GF-D8 (cell line): ENCODE data around the gene PBX4.

Source experiments
- DNase-seq: peaks from one replicate; lab custom pipeline; 2025; lab: John Stamatoyannopoulos, UW

Gene PBX4

DNA sequence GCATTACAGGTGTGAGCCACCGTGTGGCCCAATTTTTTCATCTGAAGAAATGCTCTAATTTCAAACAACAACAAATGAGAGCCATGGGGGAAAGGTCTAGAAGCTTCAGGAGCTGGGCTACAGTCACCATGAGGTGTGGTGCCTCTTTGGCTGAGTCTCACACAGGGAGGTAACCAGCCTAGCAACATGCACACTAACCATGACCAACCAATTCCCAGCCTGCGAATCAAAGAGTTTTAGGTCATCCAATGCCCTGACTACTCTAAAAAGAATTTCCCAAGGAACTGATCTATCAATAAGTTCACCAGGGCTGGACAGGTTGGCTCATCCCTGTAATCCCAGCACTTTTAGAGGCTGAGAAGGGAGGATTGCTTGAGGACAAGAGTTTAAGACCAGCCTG lies 29.9 kb downstream of the PBX4 start:
- no peak for DNase-seq

DNA sequence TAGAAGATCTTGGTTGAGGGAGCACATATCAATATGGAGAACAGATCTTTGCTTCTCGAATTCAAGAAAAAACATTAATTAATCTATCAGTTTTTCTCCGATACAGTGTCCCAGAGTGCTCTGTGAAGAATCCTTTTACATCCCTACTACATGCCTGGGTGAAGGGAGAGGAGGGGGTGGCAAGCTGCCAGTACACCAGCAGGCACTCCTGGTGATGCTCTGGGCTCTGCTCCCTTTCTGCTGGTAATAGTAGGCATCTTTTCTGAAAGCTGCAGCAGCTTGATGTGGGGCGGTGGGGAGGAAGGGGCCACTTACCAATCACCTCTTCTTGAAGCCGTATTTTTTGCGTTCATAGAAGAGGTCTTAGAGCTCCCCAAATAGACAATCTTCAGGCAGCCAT lies 30.7 kb downstream of the PBX4 start:
- DNase-seq = no peak

DNA sequence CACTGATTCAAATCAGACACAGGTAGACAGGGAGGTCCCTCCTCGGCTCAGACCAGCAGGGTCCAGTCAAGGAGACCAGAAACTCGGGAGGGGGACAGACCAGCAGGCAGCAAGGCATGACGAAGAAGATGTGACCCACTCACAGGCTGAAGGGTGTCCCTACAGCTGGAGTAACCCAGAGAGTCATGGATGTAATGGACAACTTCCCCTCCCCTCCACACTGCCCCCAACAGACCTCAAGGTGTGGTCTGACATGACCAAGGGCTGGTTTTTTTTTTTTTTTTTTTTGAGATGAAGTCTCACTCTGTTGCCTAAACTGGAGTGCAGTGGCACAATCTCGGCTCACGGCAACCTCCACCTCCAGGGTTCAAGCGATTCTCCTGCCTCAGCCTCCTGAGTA lies 34.1 kb downstream of the PBX4 start:
- DNase-seq = no peak

DNA sequence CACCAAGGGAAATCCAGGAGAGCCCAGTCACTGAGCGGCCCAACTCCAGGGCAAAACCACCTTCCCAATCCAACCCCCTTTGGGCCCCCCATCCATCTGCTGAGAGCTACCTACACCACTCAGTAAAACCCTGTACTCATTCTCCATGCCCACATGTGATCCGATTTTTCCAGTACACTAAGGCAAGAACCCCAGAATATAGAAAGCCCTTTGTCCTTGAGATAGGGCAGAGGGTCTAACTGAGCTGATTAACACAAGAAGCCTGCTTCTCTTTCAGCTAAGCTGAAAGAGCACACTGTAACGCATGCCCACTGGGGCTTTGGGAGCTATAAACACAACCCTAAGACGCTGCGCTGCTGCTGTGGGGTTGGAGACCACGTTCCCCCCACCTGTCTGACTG lies 36.0 kb downstream of the PBX4 start:
- DNase-seq = no peak

DNA sequence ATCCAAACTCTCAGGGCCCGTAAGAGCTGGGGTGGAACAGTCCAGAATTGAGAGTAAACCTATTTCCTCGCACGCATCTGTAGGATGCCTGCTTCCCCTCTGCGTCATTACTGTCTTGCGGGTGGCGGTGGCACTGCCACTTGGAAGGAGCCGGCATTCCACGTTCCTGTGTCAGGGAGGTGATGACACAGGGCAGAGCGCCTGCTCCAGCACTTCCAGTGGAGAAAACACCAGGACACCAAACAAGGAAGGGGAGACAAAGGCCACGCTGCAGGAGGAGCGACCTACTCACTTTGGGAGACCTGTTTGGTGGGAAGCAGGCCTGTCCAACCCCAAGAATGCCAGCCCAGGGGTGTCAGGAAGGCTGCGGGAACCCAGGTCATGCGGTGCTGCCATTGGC lies 37.1 kb downstream of the PBX4 start:
- DNase-seq = no peak

DNA sequence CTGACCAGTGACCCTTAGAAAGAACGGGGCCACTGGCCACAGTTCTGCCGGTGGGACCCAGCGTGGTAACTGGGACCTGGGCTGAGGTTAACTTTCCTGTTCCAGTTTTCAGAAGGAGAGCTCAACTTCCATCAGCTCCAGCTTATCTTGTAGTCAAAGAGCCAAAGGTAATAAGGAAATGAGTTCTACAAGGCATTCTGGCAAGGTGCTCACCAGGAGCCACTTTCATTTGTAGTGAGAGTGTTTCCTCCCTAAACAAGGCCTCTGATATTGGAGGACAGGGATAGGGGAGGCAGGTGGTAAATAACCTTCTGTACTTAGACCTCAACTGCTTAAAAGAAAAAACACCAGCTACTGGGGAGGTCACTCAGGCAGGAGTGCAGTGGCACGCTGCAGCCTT lies 38.1 kb downstream of the PBX4 start:
- DNase-seq = no peak

DNA sequence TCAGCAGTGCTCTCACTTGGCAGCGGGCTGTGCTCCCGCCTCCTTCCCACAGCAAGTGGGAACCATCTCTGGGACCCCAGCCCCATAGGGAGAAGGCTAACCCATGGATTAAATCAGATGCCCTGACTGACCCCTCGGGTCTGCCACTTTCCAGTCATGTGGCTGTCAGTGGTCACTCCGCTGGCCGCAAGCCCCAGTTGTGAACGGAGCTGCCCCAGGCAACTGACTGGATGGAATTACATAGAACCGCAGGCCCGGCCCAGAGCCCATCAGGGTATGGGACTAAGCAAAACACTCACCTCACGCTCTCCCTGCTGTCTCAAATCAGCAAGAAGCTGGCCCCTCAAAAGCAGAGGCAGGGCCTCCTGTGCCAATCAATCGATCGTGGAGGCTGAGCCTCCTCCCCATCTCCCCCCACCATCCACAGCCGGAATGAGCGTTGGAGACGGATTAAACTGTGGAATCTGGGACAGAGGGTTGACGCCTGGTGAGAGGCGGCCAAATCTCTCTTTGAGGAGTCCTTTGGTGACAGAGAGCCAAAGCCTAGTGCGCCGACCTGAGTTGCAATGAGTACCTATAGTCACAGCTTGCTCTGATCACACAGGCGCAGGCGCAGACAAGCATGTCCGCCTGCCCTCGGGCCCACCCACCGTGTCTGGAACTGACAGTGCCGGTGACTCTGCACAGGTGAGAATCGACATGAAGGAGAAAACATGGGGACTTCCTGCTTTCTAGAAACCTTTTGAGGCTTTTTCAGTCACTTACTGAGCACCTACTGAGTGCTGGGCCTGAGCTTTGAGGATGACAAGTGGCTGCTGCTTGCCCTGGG lies 38.7 kb downstream of the PBX4 start:
- DNase-seq = no peak

DNA sequence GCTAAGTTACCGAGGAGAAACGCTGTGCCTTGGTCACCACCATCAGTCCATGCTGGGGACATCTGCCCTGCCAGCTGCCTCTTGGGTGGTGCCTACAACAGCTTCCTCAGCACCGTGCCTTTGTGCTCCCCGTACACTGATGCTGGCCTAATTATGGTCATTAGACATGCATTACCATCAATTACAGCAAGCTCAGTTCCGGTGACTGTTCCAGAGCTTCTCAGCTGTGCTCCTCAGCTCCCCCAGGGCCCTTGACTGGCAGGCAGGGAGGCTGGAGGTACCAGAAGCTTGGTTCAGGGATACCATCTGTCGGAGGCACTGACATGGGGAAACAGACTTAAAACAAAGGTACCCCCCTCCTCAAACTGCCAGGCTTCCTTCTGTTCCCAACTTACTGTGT lies 40.2 kb downstream of the PBX4 start:
- no peak for DNase-seq

DNA sequence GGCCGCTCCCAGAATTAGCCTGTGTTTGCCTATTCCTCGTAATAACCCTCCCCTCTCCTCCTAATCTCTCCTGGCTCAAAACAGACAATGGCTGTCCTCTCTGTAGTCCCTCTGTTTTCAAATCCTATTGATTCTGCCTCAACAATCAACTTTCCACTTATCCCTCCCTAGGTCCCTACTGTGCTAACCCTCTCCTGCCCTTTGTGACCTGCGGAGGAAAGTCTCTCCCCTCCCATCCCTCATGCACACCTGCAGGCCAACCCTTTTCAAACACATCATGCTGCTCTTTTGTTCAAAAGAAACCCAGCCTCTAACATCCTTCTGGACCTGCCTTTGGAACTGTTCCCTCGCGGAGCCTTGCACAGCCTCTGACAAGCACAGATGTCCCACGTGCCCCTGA lies 43.1 kb downstream of the PBX4 start:
- no peak for DNase-seq

DNA sequence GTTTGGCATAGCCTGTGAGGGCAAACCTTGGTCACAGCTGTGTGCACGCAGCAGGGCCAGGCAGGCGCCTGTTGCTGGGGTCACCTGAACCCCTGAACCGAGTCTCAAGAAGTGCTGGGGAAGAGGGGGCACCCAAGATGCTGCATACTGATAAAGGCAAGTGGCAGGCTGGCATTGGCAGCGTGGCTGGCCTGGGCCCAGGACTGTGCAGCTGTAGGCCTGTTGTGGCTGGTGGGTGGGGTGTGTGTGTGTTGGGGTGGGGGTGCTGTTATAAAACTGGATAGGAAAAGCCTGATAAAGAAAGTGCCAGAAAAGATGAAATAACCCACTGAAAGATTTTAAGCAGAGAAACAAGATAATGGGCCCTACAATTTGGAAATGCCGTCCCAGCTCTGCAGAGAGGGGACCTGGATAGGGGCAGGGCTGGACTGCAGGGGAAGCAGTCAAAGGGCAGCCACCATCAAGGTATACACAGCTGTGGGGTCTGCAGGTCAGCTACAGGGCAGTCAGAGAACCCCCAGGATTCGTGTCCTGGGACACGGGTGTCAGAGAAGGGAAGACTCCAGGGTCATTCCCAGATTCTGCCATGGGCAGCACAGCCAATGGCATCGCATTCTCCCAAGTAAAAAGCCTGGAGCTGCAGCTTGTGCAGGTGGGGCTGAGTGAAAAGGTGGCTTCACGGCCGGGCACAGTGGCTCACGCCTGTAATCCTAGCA lies 47.3 kb downstream of the PBX4 start:
- no peak for DNase-seq

DNA sequence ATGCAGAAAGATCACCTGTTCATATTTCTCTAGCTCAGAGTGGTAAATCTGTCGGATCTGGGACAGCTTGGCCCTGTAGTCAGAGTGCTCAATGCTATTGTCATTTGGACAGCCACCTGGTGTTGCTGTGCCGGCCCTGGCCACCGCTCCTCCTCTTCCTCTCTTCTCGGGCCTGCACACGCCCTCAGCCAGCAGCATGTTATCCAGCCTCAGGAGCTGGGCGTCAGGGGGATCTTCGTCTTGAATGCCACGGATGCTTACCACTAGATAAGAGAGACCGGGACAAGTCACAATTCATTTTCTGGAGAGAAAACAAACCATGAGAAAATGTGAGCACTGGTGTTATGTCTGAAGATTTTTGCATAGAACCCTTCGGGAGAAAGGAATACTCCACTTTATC lies 47.9 kb downstream of the PBX4 start:
- DNase-seq = no peak

DNA sequence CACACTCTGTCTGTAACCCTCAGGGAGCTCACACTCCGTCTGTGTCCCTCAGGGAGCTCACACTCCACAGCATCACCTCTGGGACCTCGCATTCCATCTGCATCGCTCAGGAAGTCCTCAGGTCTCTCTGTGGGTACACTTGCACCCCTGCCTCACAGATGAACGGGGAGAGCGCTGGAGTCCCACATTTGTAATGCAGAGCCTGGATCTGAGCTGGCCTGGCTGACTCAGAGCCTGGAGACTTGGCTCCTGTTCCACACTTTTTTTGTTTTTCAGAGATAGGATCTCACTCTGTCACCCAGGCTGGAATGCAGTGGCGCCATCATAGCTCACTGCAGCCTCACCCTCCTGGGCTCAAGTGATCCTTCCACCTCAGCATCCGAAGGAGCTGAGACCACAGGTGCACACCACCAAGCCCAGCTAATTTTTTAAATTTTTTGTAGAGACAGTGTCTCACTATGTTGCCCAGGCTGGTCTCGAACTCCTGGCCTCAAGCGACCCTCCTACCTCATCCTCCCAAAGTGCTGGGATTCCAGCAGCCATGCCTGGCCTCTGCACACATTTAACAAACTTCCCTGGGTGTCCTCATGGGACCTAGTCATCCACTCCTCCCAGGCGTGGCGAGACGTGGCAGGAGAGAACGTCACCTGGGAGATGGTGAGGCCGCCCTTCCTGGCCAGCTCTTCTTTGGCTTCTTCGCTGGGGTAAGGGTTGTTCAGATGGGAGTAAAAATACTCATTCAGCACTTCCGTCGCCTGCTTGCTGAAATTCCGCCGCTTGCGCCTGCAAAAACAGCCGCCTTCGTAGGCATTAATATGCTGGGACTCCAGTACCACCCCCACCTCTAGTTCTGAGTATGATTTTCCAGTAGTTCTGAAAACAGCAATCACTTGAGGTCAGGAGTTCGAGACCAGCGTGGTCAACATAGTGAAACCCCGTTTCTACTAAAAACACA lies 49.4 kb downstream of the PBX4 start:
- no peak for DNase-seq

DNA sequence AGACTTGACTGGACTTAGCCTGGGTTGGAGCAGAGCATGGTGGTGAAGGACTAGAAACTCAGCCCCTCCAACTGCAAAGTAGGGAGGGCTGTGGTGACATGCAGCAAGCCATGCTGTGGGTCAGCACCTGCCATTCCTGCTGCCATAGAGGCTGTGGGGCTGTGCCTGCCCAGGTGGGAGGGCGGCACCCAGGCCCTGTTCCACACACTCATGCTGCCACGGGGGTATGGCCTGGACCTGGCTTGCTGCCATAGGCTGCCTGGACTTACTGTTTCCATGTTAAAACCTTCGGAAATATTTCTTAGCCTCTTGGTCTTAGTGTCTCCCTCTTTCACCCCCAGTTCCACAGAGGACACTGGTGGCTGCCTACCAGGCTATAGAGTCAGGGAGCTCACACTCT lies 51.1 kb downstream of the PBX4 start:
- DNase-seq = no peak

DNA sequence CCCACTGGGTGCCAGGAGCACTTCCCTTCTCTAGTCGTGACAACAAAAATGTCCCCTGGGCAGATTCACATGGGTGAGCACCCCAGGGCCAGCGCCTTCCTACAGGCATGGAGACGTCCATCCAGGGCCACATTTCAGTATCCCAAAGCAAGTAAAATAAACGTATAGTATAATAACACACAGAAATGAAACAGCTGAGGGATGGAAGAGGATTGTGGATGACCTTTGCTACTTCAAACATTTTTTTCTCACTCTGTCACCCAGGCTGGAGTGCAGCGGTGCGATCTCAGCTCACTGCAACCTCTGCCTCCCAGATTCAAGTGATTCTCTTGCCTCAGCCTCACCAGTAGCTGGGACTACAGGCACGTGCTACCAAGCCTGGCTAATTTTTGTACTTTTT lies 52.2 kb downstream of the PBX4 start:
- no peak for DNase-seq

DNA sequence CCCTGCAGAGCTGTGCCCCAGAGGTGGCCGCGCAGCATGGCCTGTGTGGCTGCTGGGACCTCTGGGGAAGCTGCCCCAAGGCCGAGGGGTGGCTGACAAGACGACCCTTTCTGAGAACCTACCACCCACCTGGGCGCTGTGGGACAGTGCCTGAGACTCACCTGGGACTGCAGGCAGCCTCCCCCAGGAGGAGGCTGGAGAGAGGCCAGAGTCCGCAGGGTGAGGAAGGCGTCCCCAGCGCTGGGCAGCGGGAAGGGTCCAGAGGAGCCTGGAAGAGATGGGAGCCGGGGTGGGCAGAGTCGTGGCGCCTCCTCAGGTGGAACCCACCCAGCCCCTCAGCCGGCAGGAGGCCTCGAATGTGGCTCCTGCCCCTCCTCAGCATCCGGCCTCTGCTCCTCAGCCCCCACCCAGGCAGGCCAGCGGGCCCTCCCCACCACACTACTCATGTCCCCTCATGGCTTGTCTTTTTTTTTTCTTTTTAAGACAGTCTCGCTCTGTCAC lies 55.1 kb downstream of the PBX4 start:
- DNase-seq = no peak

DNA sequence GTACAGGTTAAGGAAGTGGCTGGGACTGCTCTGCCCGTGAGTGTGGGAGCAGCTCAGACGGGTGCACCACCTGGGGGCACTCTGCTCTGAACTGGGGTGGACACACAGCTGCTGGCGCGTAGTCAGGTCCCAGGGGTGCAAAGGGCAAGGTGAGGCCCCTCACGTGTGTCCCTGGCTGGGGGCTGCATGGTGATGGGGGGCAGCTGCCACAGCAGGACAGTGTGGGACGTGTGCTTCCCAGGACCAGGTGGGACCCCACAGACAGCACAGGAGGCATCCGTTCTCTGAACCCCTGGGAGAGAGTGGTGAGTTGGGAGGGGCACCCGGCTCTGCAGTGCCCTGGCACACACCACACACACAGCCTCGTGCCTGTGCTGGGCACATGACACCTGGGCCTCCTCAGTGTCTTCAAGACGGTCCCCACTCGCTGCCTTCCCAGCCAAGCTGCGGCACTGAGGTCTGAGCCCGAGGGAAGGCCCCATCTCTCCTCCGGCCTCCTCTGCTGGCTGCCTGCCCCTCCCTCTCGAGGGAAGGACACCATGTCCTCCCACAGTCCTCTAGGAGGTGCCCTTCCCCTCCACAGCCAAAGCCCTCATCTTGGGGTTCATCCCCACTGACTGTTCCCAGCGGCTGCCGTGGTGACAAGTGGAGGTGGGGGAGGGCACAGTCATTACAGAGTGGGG lies 55.7 kb downstream of the PBX4 start:
- DNase-seq = no peak

DNA sequence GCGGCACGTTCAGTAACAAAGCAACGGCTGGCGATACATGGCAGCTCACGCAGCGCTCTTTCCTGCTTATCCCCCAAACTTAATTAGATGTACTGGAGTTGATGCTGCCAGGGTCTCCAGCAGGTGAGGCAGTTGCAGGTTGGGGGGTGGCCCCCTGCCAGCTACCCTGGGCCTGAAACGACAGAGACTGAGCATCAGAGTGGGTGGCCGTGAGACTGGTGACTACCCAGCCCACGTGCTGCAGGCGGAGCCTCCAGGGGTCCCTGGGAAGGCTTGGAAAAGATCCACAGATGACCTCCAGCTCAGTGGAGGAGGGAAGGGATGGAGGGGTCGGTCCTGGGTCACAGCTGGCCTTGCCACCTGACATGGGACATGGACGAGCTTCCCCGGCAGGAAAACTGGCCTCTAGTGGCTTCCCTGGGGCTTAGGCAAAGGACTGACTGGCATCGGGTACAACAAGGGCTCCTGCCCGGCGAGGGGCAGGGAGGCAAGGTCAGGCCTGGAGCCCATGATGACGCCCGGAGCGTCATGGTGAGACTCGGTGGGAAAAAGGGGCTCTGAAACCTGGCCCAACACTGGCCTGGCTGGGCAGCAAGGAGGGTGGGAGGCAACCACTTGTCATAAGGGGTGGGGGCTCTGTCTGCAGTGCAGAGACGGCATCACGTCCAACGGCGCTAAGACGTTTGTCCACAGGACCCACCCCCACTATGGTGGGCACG lies 56.4 kb downstream of the PBX4 start:
- DNase-seq = no peak

DNA sequence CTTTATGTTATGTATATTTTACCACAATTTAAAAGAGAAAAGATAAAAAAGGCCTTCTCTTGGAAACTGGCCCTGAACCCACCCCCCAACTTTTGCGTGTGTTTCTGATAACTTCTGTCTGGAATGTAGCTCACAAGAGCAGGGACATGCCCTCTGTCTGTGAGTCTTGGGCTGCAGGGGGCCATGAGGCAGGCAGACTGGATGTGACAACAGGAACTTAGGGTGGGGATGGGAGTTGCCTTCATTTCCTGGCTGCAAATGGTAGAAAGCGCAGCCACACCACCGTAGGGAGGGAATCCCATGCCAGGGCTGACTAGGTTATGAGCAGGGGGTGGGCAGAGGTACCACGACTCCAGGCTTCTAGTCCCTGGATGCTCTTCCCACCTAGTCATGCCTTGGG lies 58.6 kb downstream of the PBX4 start:
- DNase-seq = no peak

DNA sequence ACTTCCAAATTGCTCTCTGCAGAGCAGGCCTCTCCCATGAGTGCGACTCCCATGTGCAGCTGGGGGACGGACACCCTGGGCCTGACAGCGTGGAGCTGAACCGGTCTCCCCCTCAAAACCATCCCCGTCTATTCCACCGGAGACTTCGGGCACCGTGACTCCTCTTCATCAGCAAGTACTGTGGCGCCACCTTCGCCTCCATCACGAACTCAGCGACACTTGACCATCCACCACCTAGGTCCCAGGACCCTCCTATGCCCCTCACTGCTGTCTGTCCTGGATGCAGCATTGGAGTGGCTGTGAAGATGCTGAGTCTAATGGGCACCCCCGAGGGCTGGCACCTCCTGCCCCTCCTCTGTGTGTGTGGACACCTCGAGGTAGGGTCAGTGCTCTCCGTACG lies 59.9 kb downstream of the PBX4 start:
- DNase-seq = no peak

DNA sequence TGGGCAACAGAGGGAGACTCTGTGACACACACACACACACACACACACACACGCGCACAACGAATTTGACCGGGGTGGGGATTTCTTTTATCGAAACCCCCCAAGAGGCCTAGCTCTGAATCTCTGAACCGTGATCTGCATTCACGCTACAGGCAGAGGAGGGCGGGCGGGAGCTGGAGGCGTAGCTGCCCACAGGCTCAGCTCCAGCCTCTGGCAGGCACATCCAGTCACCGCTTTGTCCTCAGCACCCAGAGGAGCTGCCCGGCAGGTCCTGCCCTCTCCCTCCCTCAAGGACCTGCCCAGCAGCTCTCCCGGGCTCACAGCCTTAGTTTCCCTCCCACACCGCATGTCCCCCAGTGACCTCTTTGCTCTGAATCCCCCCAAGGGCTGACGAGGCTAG lies 60.4 kb downstream of the PBX4 start:
- DNase-seq = no peak
